ENCODE measurements around the gene WDR74. TPM values are rescaled to one million over a fixed set of nuclear protein-coding genes. Genes with fewer than 3 reads are reported as not detected.

Gene WDR74
- total and polyA plus RNA-seq, 9 of the 15 experiments (the other 6 are each of a cell fraction or from before 2014, with no cell fraction given): 32.7 to 210 (median 114) TPM

- TF ChIP-seq REST (IDR thresholded peaks at IDR 0.05; ENCODE audit: borderline replicate concordance) (no peak), REST (CRISPR knock-in tag; IDR thresholded peaks at IDR 0.05; ENCODE audit: low read depth) (no peak), PURB (CRISPR knock-in tag; IDR thresholded peaks at IDR 0.05; ENCODE audit: low read depth) (no peak), ZNF347 (CRISPR knock-in tag; IDR thresholded peaks at IDR 0.05; ENCODE audit: low read depth) (no peak), CEBPG (CRISPR knock-in tag; IDR thresholded peaks at IDR 0.05) (no peak), CEBPG (tag; conservative IDR thresholded peaks at IDR 0.05 in 1 of 2, IDR thresholded peaks at IDR 0.05 in 1 of 2) (no peak), TFAM (CRISPR knock-in tag; conservative IDR thresholded peaks at IDR 0.05) (no peak), ZNF589 (CRISPR knock-in tag; IDR thresholded peaks at IDR 0.05; ENCODE audit: low read depth) (no peak), CHD4 (IDR thresholded peaks at IDR 0.05; ENCODE audit: insufficient read depth, insufficient replicate concordance, low read depth, low read length, poor library complexity, severe bottlenecking) (no peak), E2F5 (CRISPR knock-in tag; IDR thresholded peaks at IDR 0.05) (peak; percentile 90), FOXJ2 (tag; IDR thresholded peaks at IDR 0.05) (no peak), ZNF668 (CRISPR knock-in tag; IDR thresholded peaks at IDR 0.05) (peak; percentile 74), ZNF174 (CRISPR knock-in tag; IDR thresholded peaks at IDR 0.05) (no peak), RBM15 (IDR thresholded peaks at IDR 0.05; ENCODE audit: insufficient read depth, low read length) (0 out of 2 replicates have a peak, but pooled peaks have one; percentile 27), L3MBTL2 (IDR thresholded peaks at IDR 0.05) (peak; percentile 80)
- TF ChIP-seq, protein P1, sequence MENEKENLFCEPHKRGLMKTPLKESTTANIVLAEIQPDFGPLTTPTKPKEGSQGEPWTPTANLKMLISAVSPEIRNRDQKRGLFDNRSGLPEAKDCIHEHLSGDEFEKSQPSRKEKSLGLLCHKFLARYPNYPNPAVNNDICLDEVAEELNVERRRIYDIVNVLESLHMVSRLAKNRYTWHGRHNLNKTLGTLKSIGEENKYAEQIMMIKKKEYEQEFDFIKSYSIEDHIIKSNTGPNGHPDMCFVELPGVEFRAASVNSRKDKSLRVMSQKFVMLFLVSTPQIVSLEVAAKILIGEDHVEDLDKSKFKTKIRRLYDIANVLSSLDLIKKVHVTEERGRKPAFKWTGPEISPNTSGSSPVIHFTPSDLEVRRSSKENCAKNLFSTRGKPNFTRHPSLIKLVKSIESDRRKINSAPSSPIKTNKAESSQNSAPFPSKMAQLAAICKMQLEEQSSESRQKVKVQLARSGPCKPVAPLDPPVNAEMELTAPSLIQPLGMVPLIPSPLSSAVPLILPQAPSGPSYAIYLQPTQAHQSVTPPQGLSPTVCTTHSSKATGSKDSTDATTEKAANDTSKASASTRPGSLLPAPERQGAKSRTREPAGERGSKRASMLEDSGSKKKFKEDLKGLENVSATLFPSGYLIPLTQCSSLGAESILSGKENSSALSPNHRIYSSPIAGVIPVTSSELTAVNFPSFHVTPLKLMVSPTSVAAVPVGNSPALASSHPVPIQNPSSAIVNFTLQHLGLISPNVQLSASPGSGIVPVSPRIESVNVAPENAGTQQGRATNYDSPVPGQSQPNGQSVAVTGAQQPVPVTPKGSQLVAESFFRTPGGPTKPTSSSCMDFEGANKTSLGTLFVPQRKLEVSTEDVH (IDR thresholded peaks at IDR 0.05; ENCODE audit: low read depth, partially characterized antibody): no peak
Measured at GRCh38 chr11:62880803-62881578, 41.6 kb upstream of the WDR74 start, which contains the start of gene SLC3A2 (continued).

Measured in K562 (cell line).